HepG2 (cell line): ENCODE results near the gene MKNK1. TPM values are rescaled to one million over a fixed set of nuclear protein-coding genes. Genes with fewer than 3 reads are reported as not detected.

Source experiments
- ATAC-seq: fragments of 200-7000 bp; cut with Tn5 transposase; 3 replicates; pipeline ENCODE4 v1.9.1; 2020; ENCODE audit warnings: mild to moderate bottlenecking, moderate library complexity
- BruUV-seq: library from RNA; stranded (reverse); fragments of 400-500 nt; replicated peaks from 2 replicates; lab custom pipeline; 2021; lab: Mats Ljungman, UMichigan
- CTCF ChIA-PET: fragments of 300-600 bp; formaldehyde crosslinking; extraction: SDS; loops from one replicate; lab custom pipeline; 2021; ENCODE audit warnings: low total read pairs, inconsistent platforms, low intra/inter-chr PET ratio; lab: Yijun Ruan, JAX
- POLR2A ChIA-PET: fragments of 350-600 bp; sonication (Branson Sonifier 250); formaldehyde crosslinking; loops from one replicate; lab custom pipeline; 2020; ENCODE audit warnings: antibody characterized with exemption, inconsistent platforms; lab: Yijun Ruan, JAX
- DNase-seq: peaks from one replicate; pipeline ENCODE4 v3.0.0-alpha.2; 2015; ENCODE audit warnings: low spot score
- FAIRE-seq: peaks from 3 replicates; lab custom pipeline; 2011; peaks lifted over from hg19 to GRCh38; lab: Jason Lieb, UNC
- H2AFZ ChIP-seq: one replicate; pipeline ENCODE4 v1.6.1; 2011; ENCODE audit warnings: low read length, inconsistent platforms
- H3K27ac ChIP-seq: fragments of 300-600 bp; 3 replicates; pipeline ENCODE4 v1.8.0; 2011; ENCODE audit warnings: mixed run types, mild to moderate bottlenecking, mixed read lengths, low read length, inconsistent platforms; ENCODE audit not compliant: insufficient read depth; ENCODE audit errors: extremely low read length
- H3K27me3 ChIP-seq, 2 experiments: fragments of 200-600 bp in 1 of 2; 2 replicates in 1 of 2; 3 replicates in 1 of 2; pipeline versions ENCODE4 v1.6.0 to v1.8.0; 2011; ENCODE audit warnings: low read length in 2 of 2, mild to moderate bottlenecking in 2 of 2, moderate library complexity in 2 of 2, inconsistent platforms in 1 of 2; ENCODE audit not compliant: insufficient read depth in 2 of 2, control insufficient read depth in 1 of 2
- H3K36me3 ChIP-seq, 2 experiments: fragments of 200-600 bp in 1 of 2; replicated peaks in 1 of 2; 2 replicates in 1 of 2; 3 replicates in 1 of 2; pipeline versions ENCODE4 v1.5.1 to v1.8.0; 2011; ENCODE audit warnings: low read length in 2 of 2, inconsistent platforms in 1 of 2; ENCODE audit not compliant: insufficient read depth in 2 of 2, control insufficient read depth in 1 of 2
- H3K4me1 ChIP-seq: 2 replicates; pipeline ENCODE4 v1.5.1; 2012; ENCODE audit warnings: low read length, inconsistent platforms; ENCODE audit not compliant: insufficient read depth
- H3K4me2 ChIP-seq: 2 replicates; pipeline ENCODE4 v1.6.0; 2011; ENCODE audit warnings: low read depth, low read length, inconsistent platforms
- H3K4me3 ChIP-seq, 3 experiments: fragments of 200-600 bp in 1 of 3; sonication (generic), shearing (Covaris generic) in 1 of 3; replicated peaks in 1 of 3; 2 replicates each; pipeline ENCODE4 v1.5.1; 2011 to 2016; ENCODE audit warnings: low read length in 3 of 3, inconsistent platforms in 2 of 3, low read depth in 2 of 3, mild to moderate bottlenecking in 2 of 3, control low read depth in 1 of 3, mixed read lengths in 1 of 3; ENCODE audit not compliant: insufficient read depth in 1 of 3
- H3K79me2 ChIP-seq: one replicate; pipeline ENCODE4 v1.6.1; 2011; ENCODE audit warnings: low read length, inconsistent platforms; ENCODE audit not compliant: insufficient read depth
- H3K9ac ChIP-seq: 2 replicates; pipeline ENCODE4 v1.6.0; 2011; ENCODE audit warnings: mild to moderate bottlenecking, low read depth, low read length, inconsistent platforms; ENCODE audit not compliant: insufficient read depth
- H3K9me3 ChIP-seq: 2 replicates; pipeline ENCODE4 v1.5.1; 2012; ENCODE audit warnings: mild to moderate bottlenecking, low read length
- H4K20me1 ChIP-seq: 2 replicates; pipeline ENCODE4 v1.6.0; 2011; ENCODE audit warnings: inconsistent platforms, mild to moderate bottlenecking, low read length, moderate library complexity; ENCODE audit not compliant: insufficient read depth
- FOXK1 ChIP-seq: sonication (generic); formaldehyde crosslinking; IDR thresholded peaks from 2 replicates; pipeline ENCODE4 v1.4.0; 2020; ENCODE audit warnings: low read depth, missing genetic modification reagents, borderline replicate concordance
- HOXA7 ChIP-seq: sonication (generic); formaldehyde crosslinking; IDR thresholded peaks from 2 replicates; pipeline ENCODE4 v1.8.1; 2022; ENCODE audit warnings: mild to moderate bottlenecking, missing genetic modification reagents, moderate library complexity
- ONECUT2 ChIP-seq: sonication (generic); formaldehyde crosslinking; IDR thresholded peaks from 2 replicates; pipeline ENCODE4 v1.4.0; 2020; ENCODE audit warnings: missing genetic modification reagents
- ZMAT3 ChIP-seq: sonication (generic); formaldehyde crosslinking; conservative IDR thresholded peaks from 2 replicates; pipeline ENCODE4 v1.7.0; 2021; ENCODE audit warnings: missing genetic modification reagents
- ZNF878 ChIP-seq: sonication (generic); formaldehyde crosslinking; IDR thresholded peaks from 2 replicates; pipeline ENCODE4 v1.8.1; 2023; ENCODE audit warnings: mild to moderate bottlenecking, missing genetic modification reagents, moderate library complexity
- WGBS: methylation state at CpG from one replicate; pipeline ENCODE4 v1.1.6; 2017; ENCODE audit warnings: low lambda C conversion rate; 5-methylcytosine and 5-hydroxymethylcytosine counted together
- in situ Hi-C: cut with HindIII; loops from 2 replicates; pipeline ENCODE4 v1.10.0; 2017; ENCODE audit warnings: low pct_unique_long_range_greater_than_20kb; ENCODE audit not compliant: extremely low pct_ligation_motif_present
- intact Hi-C: fragments of 100-400 bp; cut with micrococcal nuclease; formaldehyde crosslinking; loops from one replicate; pipeline ENCODE4 v1.10.0; 2022; ENCODE audit not compliant: unreplicated experiment
- polyA plus RNA-seq, 8 experiments: library from polyadenylated mRNA; depleted of rRNA in 3 of 8; stranded (reverse) in 7 of 8; unstranded in 1 of 8; fragments of >200 nt; fragmentation: Illumina TruSeq in 4 of 8; extraction: Trizol in 4 of 8; gene quantifications; 2 replicates each; pipeline versions ENCODE4 v1.2.1 to v1.2.3, GENCODE V29; 2011 to 2016; ENCODE audit warnings: low read depth in 4 of 8, missing spikeins in 1 of 8, mixed read lengths in 1 of 8; ENCODE audit not compliant: insufficient read depth in 1 of 8
- total RNA-seq, 5 experiments: library from RNA; depleted of rRNA; stranded (reverse); fragments of >200 nt; fragmentation: Illumina TruSeq; extraction: Trizol; gene quantifications; 2 replicates each; pipeline ENCODE4 v1.2.3, GENCODE V29; 2016; ENCODE audit warnings: low read depth in 1 of 5
- TF ChIP-seq, protein P1 (sequence below): sonication (generic); formaldehyde crosslinking; IDR thresholded peaks from 2 replicates; pipeline ENCODE4 v1.4.0; 2020; ENCODE audit warnings: missing genetic modification reagents
- TF ChIP-seq, protein P2 (sequence below): fragments of 450-650 bp; IDR thresholded peaks from 2 replicates; pipeline ENCODE4 v1.6.1; 2016

Gene MKNK1
- total and polyA plus RNA-seq, 2 of the 13 experiments (the other 11 are each of a cell fraction or from before 2014, with no cell fraction given): 18.5 to 24.1 TPM

- CTCF ChIA-PET: no interaction called here
- no peaks in the 10 kb centered on the region; the same call in 1 of the 2 replicates for H3K9me3 ChIP-seq
- ATAC-seq (no peak), FAIRE-seq (no peak), DNase-seq (no peak)
- no peak overlapping the region for H3K4me2 ChIP-seq
- no peaks in the 10 kb centered on the region for H4K20me1 ChIP-seq
- in situ Hi-C loops (no loop called here), intact Hi-C loops (no loop called here)
- POLR2A ChIA-PET: no interaction called here
- H3K9ac ChIP-seq: no peak overlapping the region
- no peaks in the 10 kb centered on the region for H3K4me1 ChIP-seq
- H3K27ac ChIP-seq: no peak overlapping the region
- H3K4me3 ChIP-seq: no peak overlapping the region
- WGBS: 96% methylated on average over 2 of the region's 2 CpGs
- H3K36me3 ChIP-seq: peaks cover 6 to 43% of the 10 kb centered on the region in 2 experiments
- H2AFZ ChIP-seq: no peak overlapping the region
- no peaks in the 10 kb centered on the region for H3K79me2 ChIP-seq
- BruUV-seq: no TSS peak
- no peaks in the 10 kb centered on the region for H3K27me3 ChIP-seq
- TF ChIP-seq, protein P1, sequence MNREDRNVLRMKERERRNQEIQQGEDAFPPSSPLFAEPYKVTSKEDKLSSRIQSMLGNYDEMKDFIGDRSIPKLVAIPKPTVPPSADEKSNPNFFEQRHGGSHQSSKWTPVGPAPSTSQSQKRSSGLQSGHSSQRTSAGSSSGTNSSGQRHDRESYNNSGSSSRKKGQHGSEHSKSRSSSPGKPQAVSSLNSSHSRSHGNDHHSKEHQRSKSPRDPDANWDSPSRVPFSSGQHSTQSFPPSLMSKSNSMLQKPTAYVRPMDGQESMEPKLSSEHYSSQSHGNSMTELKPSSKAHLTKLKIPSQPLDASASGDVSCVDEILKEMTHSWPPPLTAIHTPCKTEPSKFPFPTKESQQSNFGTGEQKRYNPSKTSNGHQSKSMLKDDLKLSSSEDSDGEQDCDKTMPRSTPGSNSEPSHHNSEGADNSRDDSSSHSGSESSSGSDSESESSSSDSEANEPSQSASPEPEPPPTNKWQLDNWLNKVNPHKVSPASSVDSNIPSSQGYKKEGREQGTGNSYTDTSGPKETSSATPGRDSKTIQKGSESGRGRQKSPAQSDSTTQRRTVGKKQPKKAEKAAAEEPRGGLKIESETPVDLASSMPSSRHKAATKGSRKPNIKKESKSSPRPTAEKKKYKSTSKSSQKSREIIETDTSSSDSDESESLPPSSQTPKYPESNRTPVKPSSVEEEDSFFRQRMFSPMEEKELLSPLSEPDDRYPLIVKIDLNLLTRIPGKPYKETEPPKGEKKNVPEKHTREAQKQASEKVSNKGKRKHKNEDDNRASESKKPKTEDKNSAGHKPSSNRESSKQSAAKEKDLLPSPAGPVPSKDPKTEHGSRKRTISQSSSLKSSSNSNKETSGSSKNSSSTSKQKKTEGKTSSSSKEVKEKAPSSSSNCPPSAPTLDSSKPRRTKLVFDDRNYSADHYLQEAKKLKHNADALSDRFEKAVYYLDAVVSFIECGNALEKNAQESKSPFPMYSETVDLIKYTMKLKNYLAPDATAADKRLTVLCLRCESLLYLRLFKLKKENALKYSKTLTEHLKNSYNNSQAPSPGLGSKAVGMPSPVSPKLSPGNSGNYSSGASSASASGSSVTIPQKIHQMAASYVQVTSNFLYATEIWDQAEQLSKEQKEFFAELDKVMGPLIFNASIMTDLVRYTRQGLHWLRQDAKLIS (CRISPR knock-in tag): no peak
- TF ChIP-seq ONECUT2 (no peak), ZNF878 (no peak), FOXK1 (no peak), HOXA7 (no peak), ZMAT3 (CRISPR knock-in tag) (no peak)
- TF ChIP-seq, protein P2, sequence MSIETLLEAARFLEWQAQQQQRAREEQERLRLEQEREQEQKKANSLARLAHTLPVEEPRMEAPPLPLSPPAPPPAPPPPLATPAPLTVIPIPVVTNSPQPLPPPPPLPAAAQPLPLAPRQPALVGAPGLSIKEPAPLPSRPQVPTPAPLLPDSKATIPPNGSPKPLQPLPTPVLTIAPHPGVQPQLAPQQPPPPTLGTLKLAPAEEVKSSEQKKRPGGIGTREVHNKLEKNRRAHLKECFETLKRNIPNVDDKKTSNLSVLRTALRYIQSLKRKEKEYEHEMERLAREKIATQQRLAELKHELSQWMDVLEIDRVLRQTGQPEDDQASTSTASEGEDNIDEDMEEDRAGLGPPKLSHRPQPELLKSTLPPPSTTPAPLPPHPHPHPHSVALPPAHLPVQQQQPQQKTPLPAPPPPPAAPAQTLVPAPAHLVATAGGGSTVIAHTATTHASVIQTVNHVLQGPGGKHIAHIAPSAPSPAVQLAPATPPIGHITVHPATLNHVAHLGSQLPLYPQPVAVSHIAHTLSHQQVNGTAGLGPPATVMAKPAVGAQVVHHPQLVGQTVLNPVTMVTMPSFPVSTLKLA: peak; percentile 87
Measured at GRCh38 chr1:46653405-46653958, 49.4 kb upstream of the MKNK1 start.
